A549 (cell line): ENCODE data around the gene YKT6. TPM values are rescaled to one million over a fixed set of nuclear protein-coding genes. Genes with fewer than 3 reads are reported as not detected.

Experiments used
- ATAC-seq, 2 experiments: fragments of 200-7000 bp in 1 of 2; fragments of >200 bp in 1 of 2; cut with Nextera tagmentation in 1 of 2; cut with Tn5 transposase in 1 of 2; 3 replicates each; pipeline versions ENCODE4 v1.8.0 to v1.9.1; 2018 to 2020; ENCODE audit warnings: mild to moderate bottlenecking in 1 of 2, moderate library complexity in 1 of 2
- CTCF ChIA-PET: fragments of 300-600 bp; sonication (Branson Sonifier 250); formaldehyde crosslinking; extraction: SDS; loops from one replicate; lab custom pipeline; 2021; ENCODE audit warnings: antibody characterized with exemption, inconsistent platforms; lab: Yijun Ruan, JAX
- POLR2A ChIA-PET: fragments of 350-600 bp; formaldehyde crosslinking; extraction: SDS; loops from one replicate; lab custom pipeline; 2021; ENCODE audit warnings: antibody characterized with exemption, inconsistent platforms; lab: Yijun Ruan, JAX
- DNase-seq, 2 experiments: peaks; one replicate each; pipeline versions ENCODE4 v3.0.0 to v3.0.0-alpha.2; 2011 to 2016; ENCODE audit warnings: low read depth in 1 of 2, low spot score in 1 of 2
- FAIRE-seq: peaks from 2 replicates; lab custom pipeline; 2011; peaks lifted over from hg19 to GRCh38; lab: Jason Lieb, UNC
- H3K27ac ChIP-seq, 2 experiments: fragments of >200 bp; sonication (Bioruptor Twin); formaldehyde crosslinking; 3 replicates each; pipeline ENCODE4 v1.5.1; 2016 to 2017
- H3K4me1 ChIP-seq: fragments of >200 bp; sonication (Bioruptor Twin); formaldehyde crosslinking; 3 replicates; pipeline ENCODE4 v1.6.1; 2016
- H3K4me2 ChIP-seq: fragments of >200 bp; sonication (Bioruptor Twin); formaldehyde crosslinking; 3 replicates; pipeline ENCODE4 v1.6.1; 2016
- H3K4me3 ChIP-seq: fragments of >200 bp; sonication (Bioruptor Twin); formaldehyde crosslinking; 3 replicates; pipeline ENCODE4 v1.5.1; 2016
- H3K9me3 ChIP-seq: fragments of >200 bp; sonication (Bioruptor Twin); formaldehyde crosslinking; 3 replicates; pipeline ENCODE4 v1.6.1; 2016
- CHD2 ChIP-seq: fragments of 150-350 bp; IDR thresholded peaks from 2 replicates; pipeline ENCODE4 v1.6.1; 2014; ENCODE audit warnings: low read length; ENCODE audit not compliant: partially characterized antibody
- CHD4 ChIP-seq: fragments of 200-600 bp; sonication (generic); IDR thresholded peaks from 2 replicates; pipeline ENCODE4 v1.6.1; 2016; ENCODE audit warnings: antibody characterized with exemption, mild to moderate bottlenecking, borderline replicate concordance
- EHMT2 ChIP-seq: fragments of 200-600 bp; sonication (generic); IDR thresholded peaks from 2 replicates; pipeline ENCODE4 v1.6.1; 2016; ENCODE audit warnings: antibody characterized with exemption, low read depth, mild to moderate bottlenecking, moderate library complexity
- EP300 ChIP-seq, 2 experiments: fragments of >200 bp; sonication (Bioruptor Twin); formaldehyde crosslinking; IDR thresholded peaks; 2 replicates in 1 of 2; 3 replicates in 1 of 2; pipeline ENCODE4 v1.6.1; 2016 to 2017
- HEYL ChIP-seq: fragments of 250-450 bp; sonication (Bioruptor Pico); IDR thresholded peaks from 2 replicates; pipeline ENCODE4 v1.8.0; 2021; ENCODE audit warnings: mild to moderate bottlenecking, moderate library complexity
- JUN ChIP-seq, 2 experiments: fragments of >200 bp; sonication (Bioruptor Twin); formaldehyde crosslinking; IDR thresholded peaks; 2 replicates in 1 of 2; 3 replicates in 1 of 2; pipeline ENCODE4 v1.6.1; 2016 to 2017
- JUNB ChIP-seq: fragments of >200 bp; sonication (Bioruptor Twin); formaldehyde crosslinking; IDR thresholded peaks from 2 replicates; pipeline ENCODE4 v1.6.1; 2016
- NPAS2 ChIP-seq: fragments of 250-450 bp; sonication (Bioruptor Pico); IDR thresholded peaks from 2 replicates; pipeline ENCODE4 v1.8.0; 2022; ENCODE audit warnings: mild to moderate bottlenecking, moderate library complexity, borderline replicate concordance
- NR3C1 ChIP-seq: fragments of >200 bp; sonication (Bioruptor Twin); formaldehyde crosslinking; IDR thresholded peaks from 3 replicates; pipeline ENCODE4 v1.6.1; 2017
- PHF8 ChIP-seq: fragments of 200-600 bp; sonication (generic); IDR thresholded peaks from 2 replicates; pipeline ENCODE4 v1.6.1; 2016; ENCODE audit warnings: low read depth, mild to moderate bottlenecking, antibody characterized with exemption, moderate library complexity, borderline replicate concordance
- POLR2AphosphoS2 ChIP-seq: conservative IDR thresholded peaks from 2 replicates; pipeline ENCODE4 v1.6.1; 2012; ENCODE audit warnings: low read length, improper control_type of control experiment, inconsistent platforms
- RAD21 ChIP-seq, 2 experiments: fragments of >200 bp in 1 of 2; sonication (Bioruptor Twin) in 1 of 2; formaldehyde crosslinking in 1 of 2; IDR thresholded peaks in 1 of 2; conservative IDR thresholded peaks in 1 of 2; 2 replicates in 1 of 2; 3 replicates in 1 of 2; pipeline ENCODE4 v1.6.1; 2012 to 2018; ENCODE audit warnings: inconsistent platforms in 1 of 2
- RCOR1 ChIP-seq: fragments of 150-350 bp; IDR thresholded peaks from 2 replicates; pipeline ENCODE4 v1.6.1; 2014; ENCODE audit warnings: antibody characterized with exemption, low read length, low read depth
- RFX5 ChIP-seq: fragments of 450-650 bp; IDR thresholded peaks from 2 replicates; pipeline ENCODE4 v1.7.1; 2014; ENCODE audit warnings: antibody characterized with exemption, mild to moderate bottlenecking, moderate library complexity
- TFCP2L1 ChIP-seq: fragments of 250-450 bp; sonication (Bioruptor Pico); IDR thresholded peaks from 2 replicates; pipeline ENCODE4 v1.5.0; 2021; ENCODE audit warnings: mild to moderate bottlenecking
- ZC3H11A ChIP-seq: fragments of 450-650 bp; IDR thresholded peaks from 2 replicates; pipeline ENCODE4 v1.6.1; 2014; ENCODE audit warnings: antibody characterized with exemption, mild to moderate bottlenecking
- ZFP36 ChIP-seq: fragments of 450-650 bp; IDR thresholded peaks from 2 replicates; pipeline ENCODE4 v1.6.1; 2014; ENCODE audit warnings: borderline replicate concordance; ENCODE audit not compliant: partially characterized antibody
- ZNF302 ChIP-seq: fragments of 250-450 bp; sonication (Bioruptor Pico); IDR thresholded peaks from 2 replicates; pipeline ENCODE4 v1.9.0; 2021; ENCODE audit warnings: inconsistent platforms, mild to moderate bottlenecking, moderate library complexity
- WGBS: methylation state at CpG from one replicate; pipeline ENCODE4 v1.1.6; 2017; ENCODE audit errors: missing lambda C conversion rate; 5-methylcytosine and 5-hydroxymethylcytosine counted together
- polyA plus RNA-seq, 4 experiments: library from polyadenylated mRNA; depleted of rRNA in 3 of 4; stranded (reverse); fragments of >200 nt; fragmentation: RNase III in 1 of 4; extraction: RNeasy Plus Mini Kit Qiagen cat#74134 plus additional on column Dnase treatment in 1 of 4; gene quantifications; 2 replicates in 3 of 4; 3 replicates in 1 of 4; pipeline ENCODE4 v1.2.3, GENCODE V29; 2011 to 2017
- TF ChIP-seq, protein P1 (sequence below): fragments of >200 bp; sonication (Bioruptor Twin); formaldehyde crosslinking; IDR thresholded peaks from 3 replicates; pipeline ENCODE4 v1.6.1; 2016
- TF ChIP-seq, protein P2 (sequence below): fragments of 150-350 bp; IDR thresholded peaks from 2 replicates; pipeline ENCODE4 v1.6.1; 2014; ENCODE audit warnings: low read depth, mild to moderate bottlenecking, low read length
- TF ChIP-seq, protein P3 (sequence below): fragments of 450-650 bp; IDR thresholded peaks from 2 replicates; pipeline ENCODE4 v1.6.1; 2014; ENCODE audit warnings: antibody characterized with exemption
- TF ChIP-seq, protein P4 (sequence below): fragments of >200 bp; sonication (Bioruptor Twin); formaldehyde crosslinking; IDR thresholded peaks from 3 replicates; pipeline ENCODE4 v1.5.1; 2016

YKT6 gene
- polyA plus RNA-seq, 2 of the 4 experiments (the other 2 are of a cell fraction) = 113 to 130 TPM

DNA sequence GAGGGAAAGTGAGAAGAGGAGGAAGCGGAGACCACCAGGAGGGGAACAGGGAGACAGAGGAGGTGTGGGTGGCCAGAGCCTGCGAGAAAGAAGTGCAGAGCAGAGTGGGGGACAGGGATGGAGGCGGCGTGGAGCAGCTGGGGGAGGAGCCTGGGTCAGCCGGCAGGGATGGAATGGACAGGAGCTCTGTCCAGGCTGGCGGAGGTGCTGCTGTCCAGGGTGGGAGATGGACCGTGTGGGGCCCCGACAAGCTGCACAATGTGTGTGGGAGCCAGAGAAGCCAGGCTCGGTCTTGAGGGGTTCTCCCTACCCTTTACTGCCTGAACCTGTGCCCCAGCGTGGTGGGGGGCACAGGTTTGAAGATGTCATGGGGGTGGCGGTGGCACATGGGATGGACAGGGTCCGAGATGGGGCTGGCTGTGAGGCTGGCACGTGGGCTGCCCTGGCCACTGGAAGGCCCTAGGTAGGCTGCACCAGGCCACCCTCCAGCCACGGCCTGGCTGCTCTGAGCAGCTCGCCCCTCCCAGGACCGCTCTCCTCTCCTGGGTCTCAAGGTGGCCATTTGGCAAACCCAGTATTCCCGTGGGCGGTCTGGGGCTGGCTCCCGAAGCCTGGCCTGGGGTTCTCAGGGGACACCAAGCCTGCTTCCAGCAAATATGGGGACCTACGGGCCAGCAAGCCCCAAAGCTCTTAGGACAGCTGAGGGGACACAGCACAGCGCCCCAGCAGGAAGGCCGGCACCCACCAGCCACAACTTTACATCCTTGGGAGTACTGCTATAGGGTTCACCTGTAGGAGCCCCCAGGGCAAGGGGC, 32.3 kb downstream of the YKT6 start:
- H3K4me1 ChIP-seq = no peaks in the 10 kb centered on the region
- CTCF ChIA-PET = interaction anchor here (0.8 to 1.5 kb wide), 3 partner anchors 12 to 333 kb away, joined by 3 read pairs; no protein-coding TSS in a partner anchor
- no peak for TF ChIP-seq EHMT2
- TF ChIP-seq ZNF302 (CRISPR knock-in tag) = no peak
- TF ChIP-seq, protein P1, sequence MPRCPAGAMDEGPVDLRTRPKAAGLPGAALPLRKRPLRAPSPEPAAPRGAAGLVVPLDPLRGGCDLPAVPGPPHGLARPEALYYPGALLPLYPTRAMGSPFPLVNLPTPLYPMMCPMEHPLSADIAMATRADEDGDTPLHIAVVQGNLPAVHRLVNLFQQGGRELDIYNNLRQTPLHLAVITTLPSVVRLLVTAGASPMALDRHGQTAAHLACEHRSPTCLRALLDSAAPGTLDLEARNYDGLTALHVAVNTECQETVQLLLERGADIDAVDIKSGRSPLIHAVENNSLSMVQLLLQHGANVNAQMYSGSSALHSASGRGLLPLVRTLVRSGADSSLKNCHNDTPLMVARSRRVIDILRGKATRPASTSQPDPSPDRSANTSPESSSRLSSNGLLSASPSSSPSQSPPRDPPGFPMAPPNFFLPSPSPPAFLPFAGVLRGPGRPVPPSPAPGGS = no peak
- TF ChIP-seq POLR2AphosphoS2 = no peak
- TF ChIP-seq RAD21 (conservative IDR thresholded peaks at IDR 0.05 in 1 of 2, IDR thresholded peaks at IDR 0.05 in 1 of 2) = no peak
- TF ChIP-seq, protein P2, sequence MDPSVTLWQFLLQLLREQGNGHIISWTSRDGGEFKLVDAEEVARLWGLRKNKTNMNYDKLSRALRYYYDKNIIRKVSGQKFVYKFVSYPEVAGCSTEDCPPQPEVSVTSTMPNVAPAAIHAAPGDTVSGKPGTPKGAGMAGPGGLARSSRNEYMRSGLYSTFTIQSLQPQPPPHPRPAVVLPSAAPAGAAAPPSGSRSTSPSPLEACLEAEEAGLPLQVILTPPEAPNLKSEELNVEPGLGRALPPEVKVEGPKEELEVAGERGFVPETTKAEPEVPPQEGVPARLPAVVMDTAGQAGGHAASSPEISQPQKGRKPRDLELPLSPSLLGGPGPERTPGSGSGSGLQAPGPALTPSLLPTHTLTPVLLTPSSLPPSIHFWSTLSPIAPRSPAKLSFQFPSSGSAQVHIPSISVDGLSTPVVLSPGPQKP = no peak
- TF ChIP-seq RFX5 = no peak
- TF ChIP-seq RCOR1 = no peak
- TF ChIP-seq JUNB = no peak
- no peak for TF ChIP-seq EP300 (IDR thresholded peaks at IDR 0.05)
- no peak for TF ChIP-seq TFCP2L1 (CRISPR knock-in tag)
- TF ChIP-seq CHD2 = no peak
- TF ChIP-seq JUN (IDR thresholded peaks at IDR 0.05) = no peak
- TF ChIP-seq CHD4 = no peak
- no peak for TF ChIP-seq NR3C1
- TF ChIP-seq PHF8 = no peak
- TF ChIP-seq, protein P3, sequence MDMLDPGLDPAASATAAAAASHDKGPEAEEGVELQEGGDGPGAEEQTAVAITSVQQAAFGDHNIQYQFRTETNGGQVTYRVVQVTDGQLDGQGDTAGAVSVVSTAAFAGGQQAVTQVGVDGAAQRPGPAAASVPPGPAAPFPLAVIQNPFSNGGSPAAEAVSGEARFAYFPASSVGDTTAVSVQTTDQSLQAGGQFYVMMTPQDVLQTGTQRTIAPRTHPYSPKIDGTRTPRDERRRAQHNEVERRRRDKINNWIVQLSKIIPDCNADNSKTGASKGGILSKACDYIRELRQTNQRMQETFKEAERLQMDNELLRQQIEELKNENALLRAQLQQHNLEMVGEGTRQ = no peak
- ATAC-seq (no peak), FAIRE-seq (no peak), DNase-seq (no peak)
- no peak overlapping the region for H3K4me2 ChIP-seq
- 56% methylated on average over 16 of the region's 22 CpGs for WGBS
- H3K4me3 ChIP-seq = no peak overlapping the region
- H3K9me3 ChIP-seq = no peaks in the 10 kb centered on the region
- POLR2A ChIA-PET = no interaction called here
- H3K27ac ChIP-seq = no peak overlapping the region

DNA sequence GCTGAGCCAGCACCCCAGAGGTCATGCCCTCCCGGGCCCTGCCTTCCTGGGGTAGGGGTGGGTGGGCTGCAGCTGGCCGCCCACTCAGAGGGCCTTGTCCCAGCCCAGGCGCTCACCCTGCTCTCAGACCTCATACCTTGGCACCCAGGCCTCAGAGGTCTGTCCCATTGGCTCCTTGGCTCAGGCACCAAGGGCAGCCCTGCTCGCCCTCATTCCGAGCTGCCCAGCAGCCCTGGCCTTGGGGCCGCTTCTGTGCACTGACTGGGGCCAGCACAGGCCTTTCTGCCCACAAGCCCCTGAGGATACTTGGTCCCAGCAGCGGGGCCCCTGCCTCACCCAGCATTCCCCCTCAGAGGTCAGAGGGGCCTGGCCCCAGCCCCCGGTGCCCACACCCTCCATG, 34.3 kb downstream of the YKT6 start:
- Histone ChIP-seq H3K4me2 (no peak overlapping the region), H3K9me3 (no peaks in the 10 kb centered on the region), H3K4me3 (no peak overlapping the region), H3K27ac (no peak overlapping the region), H3K4me1 (no peaks in the 10 kb centered on the region)
- no peak for ATAC-seq
- WGBS = 85% methylated on average over 4 of the region's 8 CpGs
- POLR2A ChIA-PET = no interaction called here
- FAIRE-seq = no peak
- CTCF ChIA-PET = interaction anchor here (0.8 to 1.0 kb wide), 2 partner anchors 250 to 330 kb away, joined by 3 to 5 read pairs; no protein-coding TSS in a partner anchor
- no peak for TF ChIP-seq NPAS2
- no peak for DNase-seq

DNA sequence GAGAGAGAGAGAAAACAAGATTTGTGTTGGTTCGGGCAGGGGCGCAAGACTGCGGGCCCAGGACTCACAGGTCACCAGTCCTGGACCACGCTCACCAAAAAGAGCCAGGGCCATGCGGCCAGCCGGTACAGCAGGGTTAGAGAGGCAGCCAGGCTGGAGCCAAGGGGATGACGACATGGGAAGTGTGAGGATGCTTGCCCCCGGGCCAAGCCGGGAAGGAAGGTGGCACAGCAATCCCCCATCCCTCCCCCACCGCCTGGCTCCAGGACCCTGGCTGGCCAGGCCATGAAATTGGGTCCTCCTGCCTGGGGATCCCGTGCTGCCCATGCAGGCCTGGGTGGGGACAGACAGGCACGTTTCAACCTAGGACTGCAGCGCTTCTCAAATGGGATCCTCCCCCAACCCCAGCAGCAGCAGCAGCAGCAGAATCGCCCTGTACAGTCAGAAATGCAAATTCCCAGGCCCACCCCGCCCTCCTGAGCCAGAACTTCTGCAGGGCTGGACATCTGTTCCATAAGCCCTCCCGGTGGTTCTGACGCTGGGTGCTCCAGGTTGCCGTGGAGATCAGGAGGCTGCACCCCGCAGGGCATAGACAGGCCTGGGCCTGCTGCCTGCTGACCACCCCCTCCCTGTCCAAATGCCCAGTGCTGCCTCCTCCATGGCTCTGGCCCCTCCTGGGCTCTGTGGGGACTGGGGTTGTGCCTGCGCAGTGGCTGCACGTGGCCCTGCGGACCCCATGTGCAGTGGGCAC, 35.0 kb downstream of the YKT6 start:
- Histone ChIP-seq H3K4me1 (no peaks in the 10 kb centered on the region), H3K4me2 (no peak overlapping the region), H3K27ac (no peak overlapping the region), H3K4me3 (no peak overlapping the region), H3K9me3 (no peaks in the 10 kb centered on the region)
- ATAC-seq (no peak), DNase-seq (no peak), FAIRE-seq (no peak)
- 82% methylated on average over 14 of the region's 22 CpGs for WGBS
- TF ChIP-seq RAD21 (conservative IDR thresholded peaks at IDR 0.05 in 1 of 2, IDR thresholded peaks at IDR 0.05 in 1 of 2) = no peak
- TF ChIP-seq HEYL (CRISPR knock-in tag) = no peak
- TF ChIP-seq, protein P4, sequence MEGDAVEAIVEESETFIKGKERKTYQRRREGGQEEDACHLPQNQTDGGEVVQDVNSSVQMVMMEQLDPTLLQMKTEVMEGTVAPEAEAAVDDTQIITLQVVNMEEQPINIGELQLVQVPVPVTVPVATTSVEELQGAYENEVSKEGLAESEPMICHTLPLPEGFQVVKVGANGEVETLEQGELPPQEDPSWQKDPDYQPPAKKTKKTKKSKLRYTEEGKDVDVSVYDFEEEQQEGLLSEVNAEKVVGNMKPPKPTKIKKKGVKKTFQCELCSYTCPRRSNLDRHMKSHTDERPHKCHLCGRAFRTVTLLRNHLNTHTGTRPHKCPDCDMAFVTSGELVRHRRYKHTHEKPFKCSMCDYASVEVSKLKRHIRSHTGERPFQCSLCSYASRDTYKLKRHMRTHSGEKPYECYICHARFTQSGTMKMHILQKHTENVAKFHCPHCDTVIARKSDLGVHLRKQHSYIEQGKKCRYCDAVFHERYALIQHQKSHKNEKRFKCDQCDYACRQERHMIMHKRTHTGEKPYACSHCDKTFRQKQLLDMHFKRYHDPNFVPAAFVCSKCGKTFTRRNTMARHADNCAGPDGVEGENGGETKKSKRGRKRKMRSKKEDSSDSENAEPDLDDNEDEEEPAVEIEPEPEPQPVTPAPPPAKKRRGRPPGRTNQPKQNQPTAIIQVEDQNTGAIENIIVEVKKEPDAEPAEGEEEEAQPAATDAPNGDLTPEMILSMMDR = no peak
- no peak for TF ChIP-seq ZC3H11A
- no peak for TF ChIP-seq EP300 (IDR thresholded peaks at IDR 0.05)
- no peak for TF ChIP-seq PHF8
- TF ChIP-seq ZFP36 = no peak
- ChIA-PET CTCF (interaction anchor here (1.7 kb wide), 1 partner anchor 330 kb away, joined by 7 read pairs; no protein-coding TSS in a partner anchor), POLR2A (no interaction called here)
